HG03064 (cell line): Measurements from ENCODE around the gene SDK1.

ENCODE experiments used
- ATAC-seq: cut with Tn5 transposase; IDR thresholded peaks from one replicate; pipeline ENCODE4 v1.9.1; 2021; ENCODE audit warnings: low read depth; ENCODE audit not compliant: unreplicated experiment

Gene SDK1

GRCh38 chr7:4023502-4023901 is 722.5 kb downstream of the SDK1 start:
- no peak for ATAC-seq

- no peak for ATAC-seq
Observed at GRCh38 chr7:4024133-4024532, 723.1 kb downstream of the SDK1 start.

GRCh38 chr7:4024806-4025205 is 723.8 kb downstream of the SDK1 start:
- ATAC-seq, result no peak

GRCh38 chr7:4025210-4025609 is 724.2 kb downstream of the SDK1 start:
- ATAC-seq, result no peak

GRCh38 chr7:4025694-4026615 is 724.9 kb downstream of the SDK1 start:
- ATAC-seq, result no peak

- no peak for ATAC-seq
Observed at GRCh38 chr7:4026941-4027486, 726.0 kb downstream of the SDK1 start.

GRCh38 chr7:4028221-4028620 is 727.2 kb downstream of the SDK1 start:
- no peak for ATAC-seq

GRCh38 chr7:4029941-4030340 is 728.9 kb downstream of the SDK1 start:
- ATAC-seq, result no peak

- no peak for ATAC-seq
Observed at GRCh38 chr7:4030346-4030950, 729.4 kb downstream of the SDK1 start.

GRCh38 chr7:4033996-4034395 is 732.9 kb downstream of the SDK1 start:
- no peak for ATAC-seq

GRCh38 chr7:4037308-4037707 is 736.3 kb downstream of the SDK1 start:
- ATAC-seq, result no peak

GRCh38 chr7:4037877-4038276 is 736.8 kb downstream of the SDK1 start:
- ATAC-seq, result no peak

GRCh38 chr7:4040109-4040928 is 739.3 kb downstream of the SDK1 start:
- ATAC-seq, result no peak

- ATAC-seq, result no peak
Observed at GRCh38 chr7:4042402-4043045, 741.5 kb downstream of the SDK1 start.

- ATAC-seq, result no peak
Observed at GRCh38 chr7:4043988-4044387, 742.9 kb downstream of the SDK1 start.

- ATAC-seq, result no peak
Observed at GRCh38 chr7:4045450-4045849, 744.4 kb downstream of the SDK1 start.

GRCh38 chr7:4045975-4046374 is 744.9 kb downstream of the SDK1 start:
- ATAC-seq, result no peak

- ATAC-seq, result no peak
Observed at GRCh38 chr7:4048336-4048735, 747.3 kb downstream of the SDK1 start.

- ATAC-seq, result no peak
Observed at GRCh38 chr7:4049202-4049601, 748.1 kb downstream of the SDK1 start.

GRCh38 chr7:4050126-4050660 is 749.1 kb downstream of the SDK1 start:
- no peak for ATAC-seq
